ENCODE data around the gene CST7.

- TF ChIP-seq EZH2 (IDR thresholded peaks at IDR 0.05) (no peak), EZH2phosphoT487 (IDR thresholded peaks at IDR 0.05) (no peak)
Observed at GRCh38 chr20:24979036-24979960, 30.2 kb downstream of the CST7 start.
